ENCODE data around the gene CRYZ.
"Not testable (repeated sequence)": the region's sequence is repeated elsewhere in the genome, so short reads cannot be mapped to it uniquely, and the experiment has no call there.

CRYZ gene

DNA sequence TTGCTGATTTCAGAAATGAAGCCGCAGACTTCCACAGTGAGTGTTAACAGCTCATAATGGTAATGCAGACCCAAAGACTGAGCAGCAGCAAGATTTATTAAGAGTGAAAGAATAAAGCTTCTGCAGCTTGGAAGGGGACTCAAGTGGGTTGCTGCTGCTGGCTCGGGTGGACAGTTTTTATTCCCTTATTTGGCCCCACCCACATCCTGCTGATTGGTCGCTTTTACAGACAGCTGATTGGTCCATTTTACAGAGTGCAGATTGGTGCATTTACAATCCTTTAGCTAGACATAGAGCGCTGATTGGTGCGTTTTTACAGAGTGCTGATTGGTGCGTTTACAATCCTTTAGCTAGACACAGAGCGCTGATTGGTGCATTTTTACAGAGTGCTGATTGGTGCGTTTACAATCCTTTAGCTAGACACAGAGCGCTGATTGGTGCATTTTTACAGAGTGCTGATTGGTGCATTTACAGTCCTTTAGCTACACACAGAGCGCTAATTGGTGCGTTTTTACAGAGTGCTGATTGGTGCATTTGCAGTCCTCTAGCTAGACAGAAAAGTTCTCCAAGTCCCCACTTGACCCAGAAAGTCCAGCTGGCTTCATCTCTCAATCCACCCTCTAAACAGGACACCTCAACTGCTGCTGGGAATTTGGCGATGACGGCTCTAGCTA is 7.6 kb upstream of the CRYZ start:
- not testable (repeated sequence) for H3K4me3 Mint-ChIP-seq, H3K27ac Mint-ChIP-seq, H3K9me3 Mint-ChIP-seq, H3K27me3 Mint-ChIP-seq
- peaks cover 13% of the 10 kb centered on the region for H3K4me1 Mint-ChIP-seq
- peaks cover 31% of the 10 kb centered on the region for H3K36me3 Mint-ChIP-seq

DNA sequence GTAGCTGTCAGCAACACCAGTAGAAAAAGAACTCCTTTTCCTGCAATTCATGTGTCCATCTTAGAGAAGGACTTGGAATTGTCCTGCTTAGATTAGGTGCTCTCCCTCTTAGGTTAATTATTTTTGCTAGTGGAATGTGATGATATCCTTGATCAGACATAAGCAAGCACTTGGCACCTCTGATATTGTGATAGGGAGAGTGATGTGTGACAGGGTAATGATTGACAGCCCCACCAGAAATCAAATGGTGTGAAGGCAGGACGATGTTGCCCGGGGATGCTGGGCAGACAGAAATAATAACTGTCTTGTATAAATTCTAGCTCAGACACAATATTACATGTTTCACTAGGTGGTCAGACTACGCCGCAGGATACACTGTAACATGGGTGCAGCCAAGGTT is 4.5 kb upstream of the CRYZ start:
- Mint-ChIP-seq H3K4me3 (no peak overlapping the region), H3K4me1 (peaks cover 32% of the 10 kb centered on the region), H3K27me3 (no peaks in the 10 kb centered on the region), H3K36me3 (peaks cover 19% of the 10 kb centered on the region), H3K9me3 (no peaks in the 10 kb centered on the region), H3K27ac (no peak overlapping the region)

DNA sequence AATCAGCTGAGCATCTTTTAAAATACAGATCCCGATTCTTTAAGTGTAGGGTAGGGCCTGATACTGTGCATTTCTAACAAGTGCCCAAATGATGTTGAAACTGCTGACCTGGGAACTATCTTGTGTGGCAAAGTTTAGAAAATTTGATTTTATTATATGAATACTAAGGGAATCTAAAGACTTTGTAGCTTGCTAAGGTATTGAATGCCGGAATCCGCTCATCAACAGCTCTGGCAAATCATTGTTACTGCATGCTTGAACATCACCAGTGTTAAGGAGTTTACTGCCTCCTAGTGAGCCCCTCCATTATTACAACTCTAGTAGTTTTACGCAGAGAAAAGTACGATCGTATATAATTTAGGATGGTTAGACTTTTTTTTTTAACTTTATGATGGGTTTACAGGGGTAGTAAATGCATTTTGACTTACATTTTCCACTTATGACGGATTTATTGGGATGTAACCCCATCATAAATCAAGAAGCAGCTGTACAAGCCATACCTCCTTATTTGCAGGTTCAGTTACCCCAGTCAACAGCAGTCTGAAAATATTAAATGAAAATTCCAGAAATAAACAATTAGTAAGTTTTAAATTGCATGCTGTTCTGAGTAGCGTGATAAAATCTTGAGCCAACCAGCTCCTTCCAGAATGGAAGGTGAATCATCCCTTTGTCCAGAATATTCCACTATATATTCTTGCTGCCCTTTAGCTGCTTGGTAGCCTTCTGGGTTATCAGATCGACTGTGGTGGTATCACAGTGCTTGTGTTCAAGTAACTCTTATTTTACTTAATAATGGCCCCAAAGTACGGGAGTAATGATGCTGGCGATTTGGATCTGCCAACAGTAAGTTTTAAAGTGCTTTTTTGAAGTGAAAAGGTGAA is 994 bp upstream of the CRYZ start:
- peaks cover 8% of the 10 kb centered on the region for H3K36me3 Mint-ChIP-seq
- peaks cover 53% of the 10 kb centered on the region for H3K4me1 Mint-ChIP-seq
- H3K27me3 Mint-ChIP-seq = no peaks in the 10 kb centered on the region
- H3K27ac Mint-ChIP-seq = peak overlapping the region; percentile 97
- H3K4me3 Mint-ChIP-seq = peak overlapping the region; percentile 96
- no peaks in the 10 kb centered on the region for H3K9me3 Mint-ChIP-seq

DNA sequence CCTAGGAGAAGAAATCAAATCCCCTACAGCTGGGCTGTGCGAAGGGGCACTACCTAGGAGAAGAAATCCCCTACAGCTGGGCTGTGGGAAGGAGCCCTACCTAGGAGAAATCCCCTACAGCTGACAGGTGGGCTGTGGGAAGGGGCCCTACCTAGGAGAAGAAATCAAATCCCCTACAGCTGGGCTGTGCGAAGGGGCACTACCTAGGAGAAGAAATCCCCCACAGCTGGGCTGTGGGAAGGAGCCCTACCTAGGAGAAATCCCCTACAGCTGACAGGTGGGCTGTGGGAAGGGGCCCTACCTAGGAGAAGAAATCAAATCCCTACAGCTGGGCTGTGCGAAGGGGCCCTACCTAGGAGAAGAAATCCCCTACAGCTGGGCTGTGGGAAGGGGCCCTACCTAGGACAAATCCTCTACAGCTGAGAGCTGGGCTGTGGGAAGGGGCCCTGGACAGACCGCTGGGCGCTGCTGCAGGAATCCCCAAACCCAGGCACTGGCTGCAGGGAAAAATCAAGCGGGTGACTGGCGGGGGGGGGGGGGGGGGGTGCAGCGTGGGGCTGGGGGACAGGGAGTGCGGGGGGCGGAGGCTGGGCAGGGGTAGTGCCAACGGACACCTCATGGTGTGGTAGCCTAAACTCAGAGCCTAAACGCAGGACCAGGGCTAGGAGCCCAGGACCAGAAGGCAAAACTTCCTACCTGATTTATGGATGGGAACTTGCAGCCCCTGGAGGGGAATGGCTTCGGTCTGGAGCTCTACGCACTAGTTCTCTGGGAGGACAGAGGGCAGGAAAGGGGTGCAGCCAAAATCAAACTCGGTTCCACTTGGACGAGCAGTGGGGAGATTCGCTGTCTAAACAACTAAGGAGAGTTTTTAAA is 541 bp downstream of the CRYZ start:
- peaks cover 12% of the 10 kb centered on the region for H3K36me3 Mint-ChIP-seq
- H3K4me1 Mint-ChIP-seq = peaks cover 44% of the 10 kb centered on the region
- H3K27me3 Mint-ChIP-seq, H3K9me3 Mint-ChIP-seq: not testable (repeated sequence)
- peak overlapping the region; percentile 97 for H3K27ac Mint-ChIP-seq
- peak overlapping the region; percentile 96 for H3K4me3 Mint-ChIP-seq

DNA sequence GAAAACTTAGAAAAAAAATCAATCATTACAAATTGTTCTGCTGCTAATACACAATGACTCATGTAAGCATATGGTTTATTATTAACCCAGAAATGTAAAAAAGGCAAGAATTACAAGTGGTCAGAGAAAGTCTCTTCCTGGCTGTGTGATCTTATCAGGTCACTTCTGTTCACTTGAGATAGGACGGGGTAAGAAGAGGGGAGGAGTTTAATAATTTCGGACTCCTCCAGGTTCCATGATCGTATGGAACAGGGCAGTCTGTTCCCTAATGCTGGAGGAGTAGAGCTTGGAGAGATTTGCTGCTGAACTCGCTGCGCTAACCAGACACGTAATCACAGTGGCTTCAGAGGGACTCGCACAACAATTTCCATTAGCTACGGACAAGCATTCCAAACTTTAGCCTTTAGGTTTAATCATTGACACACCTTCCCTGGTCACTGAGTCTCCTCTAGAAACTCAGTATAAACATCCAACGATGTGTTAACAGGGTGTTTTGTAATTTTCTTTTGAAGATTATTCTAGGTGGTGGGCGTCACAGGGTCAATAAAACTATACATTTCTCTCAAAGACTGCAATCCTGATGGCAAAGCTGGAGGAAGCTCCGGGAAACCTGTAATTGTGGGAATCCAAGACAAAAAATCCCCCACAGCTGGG is 1.3 kb downstream of the CRYZ start:
- Mint-ChIP-seq H3K4me3 (peak overlapping the region; percentile 66), H3K27ac (no peak overlapping the region), H3K4me1 (peaks cover 44% of the 10 kb centered on the region), H3K36me3 (peaks cover 19% of the 10 kb centered on the region), H3K27me3 (no peaks in the 10 kb centered on the region), H3K9me3 (no peaks in the 10 kb centered on the region)

DNA sequence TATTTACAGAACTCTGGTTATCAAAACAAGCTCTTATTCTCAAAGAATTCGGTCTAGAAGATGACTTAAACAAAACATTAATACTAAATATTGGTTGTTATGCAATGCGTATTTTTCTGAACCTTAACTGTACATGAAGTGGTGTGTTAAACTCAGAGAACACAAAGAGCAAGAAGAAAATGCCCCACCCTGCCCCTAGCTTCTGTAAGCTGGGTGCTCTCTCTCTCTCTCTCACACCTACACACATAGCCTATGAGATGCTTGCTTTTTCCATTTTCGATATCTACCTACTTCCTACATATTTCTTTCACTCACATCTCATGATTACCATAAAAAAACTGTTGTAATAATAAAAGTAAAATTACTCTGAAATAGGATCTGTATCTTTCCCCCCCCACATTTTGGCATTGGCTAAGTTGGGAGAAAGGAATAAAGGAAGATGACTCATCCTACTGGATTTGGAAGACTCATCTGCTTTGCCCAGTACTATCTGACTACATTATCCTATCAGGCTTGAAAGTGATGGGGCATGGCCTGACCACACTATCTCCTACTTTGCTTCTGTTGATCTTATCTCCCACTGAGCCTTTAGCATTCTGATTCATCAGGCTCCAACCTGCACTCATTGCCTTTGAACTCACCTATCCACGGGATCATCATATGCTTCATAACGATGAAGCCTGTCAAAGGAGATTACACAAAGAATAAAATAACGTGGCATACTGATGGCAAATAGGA is 2.9 kb downstream of the CRYZ start:
- Mint-ChIP-seq H3K27ac (peak overlapping the region; percentile 2), H3K9me3 (no peaks in the 10 kb centered on the region), H3K27me3 (no peaks in the 10 kb centered on the region), H3K4me1 (peaks cover 39% of the 10 kb centered on the region), H3K4me3 (no peak overlapping the region), H3K36me3 (peaks cover 27% of the 10 kb centered on the region)

DNA sequence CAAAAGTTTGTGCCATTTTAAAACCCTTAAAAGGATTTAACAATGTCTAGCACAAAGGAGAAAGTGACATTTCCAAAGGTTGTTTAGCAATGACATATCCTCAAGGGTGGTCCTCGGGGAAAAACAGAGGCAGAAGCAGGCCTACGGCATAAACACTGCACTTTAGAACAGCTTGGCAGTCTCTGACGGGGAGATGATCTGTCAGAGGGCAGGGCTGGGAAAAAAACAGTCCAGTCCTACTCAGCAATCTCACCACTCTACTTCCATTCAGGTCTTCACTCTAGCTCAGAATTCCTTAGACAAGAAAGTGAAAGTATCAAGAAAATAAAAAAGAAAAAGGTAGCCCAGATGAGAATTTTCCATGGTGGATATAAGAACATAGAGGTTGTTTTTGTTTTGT is 4.1 kb downstream of the CRYZ start:
- H3K27ac Mint-ChIP-seq = no peak overlapping the region
- H3K36me3 Mint-ChIP-seq = peaks cover 34% of the 10 kb centered on the region
- H3K27me3 Mint-ChIP-seq = no peaks in the 10 kb centered on the region
- no peak overlapping the region for H3K4me3 Mint-ChIP-seq
- no peaks in the 10 kb centered on the region for H3K9me3 Mint-ChIP-seq
- H3K4me1 Mint-ChIP-seq = peaks cover 27% of the 10 kb centered on the region

DNA sequence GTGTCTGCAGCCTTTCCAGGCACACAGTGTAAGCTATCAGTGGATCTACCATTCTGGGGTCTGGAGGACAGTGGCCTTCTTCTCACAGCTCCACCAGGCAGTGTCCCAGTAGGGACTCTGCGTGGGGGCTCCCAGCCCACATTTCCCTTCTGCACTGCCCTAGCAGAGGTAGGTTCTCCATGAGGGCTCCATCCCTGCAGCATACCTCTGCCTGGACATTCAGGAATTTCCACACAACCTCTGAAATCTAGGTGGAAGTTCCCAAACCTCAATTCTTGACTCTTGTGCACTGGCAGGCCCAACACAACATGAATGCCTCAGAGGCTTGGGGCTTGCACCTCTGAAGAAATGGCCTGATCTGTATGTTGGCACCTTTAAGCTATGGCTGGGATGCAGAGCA is 6.8 kb downstream of the CRYZ start:
- Mint-ChIP-seq H3K4me1 (peaks cover 17% of the 10 kb centered on the region), H3K27ac (no peak overlapping the region), H3K36me3 (peaks cover 40% of the 10 kb centered on the region), H3K9me3 (no peaks in the 10 kb centered on the region), H3K27me3 (no peaks in the 10 kb centered on the region), H3K4me3 (no peak overlapping the region)

DNA sequence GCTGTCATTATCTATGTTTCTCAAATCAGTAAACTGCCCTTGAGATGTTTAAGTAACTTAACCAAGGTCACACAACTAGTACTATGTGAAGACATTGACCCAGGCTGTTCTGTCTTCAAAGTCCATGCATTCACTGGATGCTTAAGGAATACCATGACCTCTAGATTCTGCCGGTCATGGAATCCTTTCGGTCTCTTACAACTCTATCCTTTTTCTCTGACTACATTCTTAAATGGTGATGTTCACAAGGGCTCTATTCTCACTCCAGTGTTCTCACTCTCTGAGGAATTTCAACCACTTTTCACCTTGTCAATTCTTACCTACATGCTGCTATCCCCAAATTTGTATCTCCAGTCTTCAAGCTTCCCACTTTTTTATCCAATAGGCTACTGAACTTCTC is 15.2 kb downstream of the CRYZ start:
- Mint-ChIP-seq H3K27ac (no peak overlapping the region), H3K4me3 (no peak overlapping the region), H3K4me1 (no peaks in the 10 kb centered on the region), H3K9me3 (no peaks in the 10 kb centered on the region), H3K27me3 (no peaks in the 10 kb centered on the region), H3K36me3 (peaks cover 17% of the 10 kb centered on the region)

DNA sequence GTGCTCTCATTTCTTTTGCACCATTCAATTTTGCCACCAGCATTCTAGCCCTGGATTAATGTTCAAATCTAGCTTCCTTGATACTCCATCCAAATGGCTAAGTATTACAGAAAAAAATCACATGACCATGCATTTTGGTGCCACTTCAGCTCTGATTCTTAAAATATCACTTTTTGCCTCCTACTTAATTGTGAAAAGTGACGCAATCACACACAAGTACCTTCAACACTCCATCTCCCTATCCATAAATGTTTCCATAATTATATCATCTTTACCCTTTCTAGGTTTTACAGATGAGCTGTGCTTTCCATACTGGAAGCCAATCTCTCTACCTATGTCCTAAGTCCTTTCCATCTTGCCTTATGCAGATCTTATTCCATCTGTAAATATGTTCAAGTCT is 16.0 kb downstream of the CRYZ start:
- Mint-ChIP-seq H3K27me3 (no peaks in the 10 kb centered on the region), H3K9me3 (no peaks in the 10 kb centered on the region), H3K36me3 (peaks cover 18% of the 10 kb centered on the region), H3K4me1 (no peaks in the 10 kb centered on the region), H3K4me3 (no peak overlapping the region), H3K27ac (no peak overlapping the region)

DNA sequence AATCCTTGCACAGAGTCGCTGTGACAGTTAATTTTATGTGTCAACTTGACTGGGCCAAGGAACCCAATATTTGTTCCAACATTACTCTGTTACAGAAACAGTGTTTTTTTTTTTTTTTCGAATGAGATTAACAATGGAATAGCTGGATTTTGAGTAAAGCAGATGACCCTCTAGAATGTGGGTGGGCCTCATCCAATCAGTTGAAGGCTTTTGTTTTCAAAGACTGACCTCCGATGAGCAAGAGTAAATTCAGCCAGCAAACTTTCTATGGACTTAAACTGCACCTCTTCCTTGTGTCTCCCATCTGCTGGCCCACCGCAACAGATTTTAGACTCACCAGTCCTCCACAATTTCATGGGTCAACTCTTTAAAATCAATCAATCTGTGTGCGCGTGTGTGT is 17.0 kb downstream of the CRYZ start:
- no peaks in the 10 kb centered on the region for H3K4me1 Mint-ChIP-seq
- H3K9me3 Mint-ChIP-seq = no peaks in the 10 kb centered on the region
- no peak overlapping the region for H3K27ac Mint-ChIP-seq
- no peak overlapping the region for H3K4me3 Mint-ChIP-seq
- H3K36me3 Mint-ChIP-seq = peaks cover 15% of the 10 kb centered on the region
- no peaks in the 10 kb centered on the region for H3K27me3 Mint-ChIP-seq

DNA sequence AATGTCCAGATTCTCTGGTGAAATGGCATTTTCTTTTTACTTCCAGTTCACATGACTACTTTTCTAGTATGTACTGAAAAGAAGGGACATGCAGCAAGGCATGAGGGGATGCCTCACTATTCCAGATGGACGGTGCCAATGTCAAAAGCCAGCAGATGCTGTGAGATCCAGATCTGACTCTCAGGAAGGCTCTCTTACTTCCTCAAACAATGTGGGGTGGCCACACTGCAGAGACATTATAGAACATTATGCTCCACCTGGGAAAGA is 17.7 kb downstream of the CRYZ start:
- Mint-ChIP-seq H3K4me3 (no peak overlapping the region), H3K9me3 (no peaks in the 10 kb centered on the region), H3K36me3 (peaks cover 20% of the 10 kb centered on the region), H3K27me3 (no peaks in the 10 kb centered on the region), H3K27ac (no peak overlapping the region), H3K4me1 (no peaks in the 10 kb centered on the region)

DNA sequence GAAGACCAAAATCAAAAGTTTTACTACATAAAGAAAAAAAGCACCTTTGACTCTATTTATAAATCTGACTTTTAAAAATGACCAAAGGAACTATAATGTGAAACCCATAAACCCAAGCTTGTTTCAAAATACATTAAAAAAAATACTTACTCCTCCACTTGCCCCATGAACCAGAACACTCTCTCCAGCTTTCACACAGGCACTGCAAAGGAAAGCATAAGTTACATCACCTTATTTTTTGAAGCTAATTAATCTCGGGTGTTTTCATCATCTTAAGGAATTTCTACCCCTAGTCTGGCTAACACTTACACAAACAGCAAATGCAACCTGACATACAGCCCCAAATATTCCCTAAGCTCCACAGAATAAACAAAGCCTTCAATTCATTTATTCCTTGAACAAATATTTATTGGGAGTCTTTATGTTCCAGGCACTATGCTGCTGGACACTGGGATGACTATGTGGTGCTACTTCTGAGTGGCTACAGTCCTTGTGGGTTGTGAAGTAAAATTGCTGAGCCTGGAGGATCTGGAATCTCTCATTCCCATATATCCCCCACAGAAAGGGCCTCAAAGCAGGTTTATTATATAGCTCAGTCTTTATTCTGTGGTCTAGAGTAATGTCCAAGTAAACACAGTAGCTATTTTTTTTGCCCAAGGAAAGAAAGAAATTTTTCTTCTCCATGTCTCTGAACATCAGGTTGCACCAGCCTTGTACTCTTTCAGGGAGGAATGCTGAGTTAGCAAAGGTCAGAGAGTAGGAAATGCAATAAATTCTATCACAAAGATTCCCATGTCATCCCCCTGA is 18.2 kb downstream of the CRYZ start:
- H3K36me3 Mint-ChIP-seq = peaks cover 22% of the 10 kb centered on the region
- H3K4me3 Mint-ChIP-seq = no peak overlapping the region
- H3K4me1 Mint-ChIP-seq = no peaks in the 10 kb centered on the region
- H3K9me3 Mint-ChIP-seq = no peaks in the 10 kb centered on the region
- H3K27ac Mint-ChIP-seq = no peak overlapping the region
- no peaks in the 10 kb centered on the region for H3K27me3 Mint-ChIP-seq

DNA sequence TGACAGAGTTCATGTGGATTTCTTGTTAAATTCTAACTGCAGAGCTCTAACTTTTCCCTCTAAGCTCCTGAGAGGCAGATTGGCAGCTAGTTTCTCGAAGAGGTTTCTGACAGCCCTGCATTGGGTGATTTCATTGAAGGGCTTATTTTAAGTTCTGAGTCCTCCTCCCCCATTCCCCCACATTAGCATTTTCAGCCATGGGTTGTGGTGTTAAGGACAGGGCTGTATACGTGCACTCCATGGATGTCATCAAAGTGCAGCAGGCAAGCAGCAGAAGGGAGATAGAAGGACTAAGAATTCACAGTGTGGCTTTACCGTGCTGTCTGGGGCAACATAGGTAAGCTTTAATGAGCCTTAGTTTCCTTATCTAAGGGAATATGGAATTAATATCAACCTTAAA is 19.0 kb downstream of the CRYZ start:
- H3K36me3 Mint-ChIP-seq = peaks cover 23% of the 10 kb centered on the region
- H3K9me3 Mint-ChIP-seq = no peaks in the 10 kb centered on the region
- no peaks in the 10 kb centered on the region for H3K27me3 Mint-ChIP-seq
- no peaks in the 10 kb centered on the region for H3K4me1 Mint-ChIP-seq
- H3K4me3 Mint-ChIP-seq = no peak overlapping the region
- H3K27ac Mint-ChIP-seq = no peak overlapping the region
